Kidney epithelial cell (primary cell): ENCODE results near the gene EPN2. TPM values are rescaled to one million over a fixed set of nuclear protein-coding genes. Genes with fewer than 3 reads are reported as not detected.

Source experiments
- DNase-seq: peaks from one replicate; pipeline ENCODE4 v3.0.0-alpha.2; 2010; ENCODE audit warnings: low read depth
- H3K27me3 ChIP-seq: 2 replicates; pipeline ENCODE4 v1.6.0; 2011; ENCODE audit warnings: low read length; ENCODE audit not compliant: control insufficient read depth, insufficient read depth
- H3K36me3 ChIP-seq: 2 replicates; pipeline ENCODE4 v1.5.1; 2011; ENCODE audit warnings: low read length; ENCODE audit not compliant: control insufficient read depth, insufficient read depth
- H3K4me3 ChIP-seq: 2 replicates; pipeline ENCODE4 v1.5.1; 2011; ENCODE audit warnings: low read depth, mild to moderate bottlenecking, control low read depth, low read length
- CTCF ChIP-seq: IDR thresholded peaks from 2 replicates; pipeline ENCODE4 v1.5.1; 2011; ENCODE audit warnings: mild to moderate bottlenecking, moderate library complexity, low read length, control low read depth, inconsistent platforms; ENCODE audit not compliant: insufficient read depth, poor library complexity, severe bottlenecking
- total RNA-seq: library from RNA; depleted of rRNA; stranded (reverse); fragments of >200 nt; gene quantifications from 2 replicates; pipeline ENCODE4 v1.2.3, GENCODE V29; 2015

Gene EPN2
- total RNA-seq, 1 donor from 2014 or later = 13.7 TPM

- DNase-seq = no peak
Observed at GRCh38 chr17:19311016-19311415, 73.8 kb downstream of the EPN2 start.

GRCh38 chr17:19311421-19312215 is 74.5 kb downstream of the EPN2 start:
- DNase-seq = no peak

More at GRCh38 chr17:19311016-19311415, 73.8 kb downstream of the EPN2 start:
- peaks cover 1% of the 10 kb centered on the region for H3K36me3 ChIP-seq
- TF ChIP-seq CTCF = no peak
- H3K4me3 ChIP-seq = no peak overlapping the region
- no peaks in the 10 kb centered on the region for H3K27me3 ChIP-seq

GRCh38 chr17:19312406-19312805 is 75.2 kb downstream of the EPN2 start:
- no peak for TF ChIP-seq CTCF
- Histone ChIP-seq H3K36me3 (peaks cover 1% of the 10 kb centered on the region), H3K27me3 (no peaks in the 10 kb centered on the region)

More at GRCh38 chr17:19311421-19312215, 74.5 kb downstream of the EPN2 start:
- Histone ChIP-seq H3K27me3 (no peaks in the 10 kb centered on the region), H3K4me3 (no peak overlapping the region), H3K36me3 (peaks cover 1% of the 10 kb centered on the region)
- TF ChIP-seq CTCF = no peak

GRCh38 chr17:19313066-19313745 is 76.0 kb downstream of the EPN2 start:
- TF ChIP-seq CTCF = no peak
- DNase-seq = no peak
- peaks cover 1% of the 10 kb centered on the region for H3K36me3 ChIP-seq
- no peak overlapping the region for H3K4me3 ChIP-seq
- H3K27me3 ChIP-seq = no peaks in the 10 kb centered on the region

More at GRCh38 chr17:19312406-19312805, 75.2 kb downstream of the EPN2 start:
- H3K4me3 ChIP-seq = no peak overlapping the region
- no peak for DNase-seq

- no peak for TF ChIP-seq CTCF
- Histone ChIP-seq H3K36me3 (peaks cover 1% of the 10 kb centered on the region), H3K4me3 (no peak overlapping the region), H3K27me3 (no peaks in the 10 kb centered on the region)
- DNase-seq = no peak
Observed at GRCh38 chr17:19313746-19314651, 76.8 kb downstream of the EPN2 start.
